Upper lobe of left lung (tissue), 4 donors: ENCODE results near the gene PABPN1L.

Experiments
- CTCF ChIP-seq, 6 experiments: fragments of 450-650 bp in 4 of 6; fragments of 200-600 bp in 2 of 6; sonication (generic) in 2 of 6; IDR thresholded peaks; one replicate each; pipeline ENCODE4 v1.5.1; 2016 to 2019; ENCODE audit warnings: antibody characterized with exemption in 6 of 6
- EP300 ChIP-seq, 4 donors: sonication (generic); formaldehyde crosslinking; IDR thresholded peaks; one replicate each; pipeline ENCODE4 v1.5.1; 2017; ENCODE audit warnings: antibody characterized with exemption in 4 of 4, control low read depth in 2 of 4
- POLR2A ChIP-seq, 4 donors: fragments of 450-650 bp; IDR thresholded peaks; one replicate each; pipeline ENCODE4 v1.5.1; 2016 to 2017; ENCODE audit warnings: antibody characterized with exemption in 4 of 4, mild to moderate bottlenecking in 2 of 4
- POLR2AphosphoS5 ChIP-seq, 2 donors: sonication (generic); formaldehyde crosslinking; IDR thresholded peaks; one replicate each; pipeline ENCODE4 v1.5.1; 2017; ENCODE audit warnings: antibody characterized with exemption in 2 of 2

- TF ChIP-seq CTCF (IDR thresholded peaks at IDR 0.05) (no peak), POLR2A (IDR thresholded peaks at IDR 0.05) (no peak), POLR2AphosphoS5 (IDR thresholded peaks at IDR 0.05) (no peak), EP300 (IDR thresholded peaks at IDR 0.05) (no peak)
Observed at GRCh38 chr16:88839026-88839529, 27.4 kb downstream of the PABPN1L start.
